Activated CD4-positive, alpha-beta T cell treated with anti-CD3 and anti-CD28 coated beads for 48 hours (primary cell): ENCODE data around the gene YWHAH.

Source experiments
- DNase-seq: peaks from one replicate; pipeline ENCODE4 v3.0.0-alpha.2; 2020

The YWHAH gene

GRCh38 chr22:31983911-31984656, 39.7 kb downstream of the YWHAH start:
- no peak for DNase-seq

GRCh38 chr22:31987218-31987617, 42.9 kb downstream of the YWHAH start:
- DNase-seq = no peak

DNA sequence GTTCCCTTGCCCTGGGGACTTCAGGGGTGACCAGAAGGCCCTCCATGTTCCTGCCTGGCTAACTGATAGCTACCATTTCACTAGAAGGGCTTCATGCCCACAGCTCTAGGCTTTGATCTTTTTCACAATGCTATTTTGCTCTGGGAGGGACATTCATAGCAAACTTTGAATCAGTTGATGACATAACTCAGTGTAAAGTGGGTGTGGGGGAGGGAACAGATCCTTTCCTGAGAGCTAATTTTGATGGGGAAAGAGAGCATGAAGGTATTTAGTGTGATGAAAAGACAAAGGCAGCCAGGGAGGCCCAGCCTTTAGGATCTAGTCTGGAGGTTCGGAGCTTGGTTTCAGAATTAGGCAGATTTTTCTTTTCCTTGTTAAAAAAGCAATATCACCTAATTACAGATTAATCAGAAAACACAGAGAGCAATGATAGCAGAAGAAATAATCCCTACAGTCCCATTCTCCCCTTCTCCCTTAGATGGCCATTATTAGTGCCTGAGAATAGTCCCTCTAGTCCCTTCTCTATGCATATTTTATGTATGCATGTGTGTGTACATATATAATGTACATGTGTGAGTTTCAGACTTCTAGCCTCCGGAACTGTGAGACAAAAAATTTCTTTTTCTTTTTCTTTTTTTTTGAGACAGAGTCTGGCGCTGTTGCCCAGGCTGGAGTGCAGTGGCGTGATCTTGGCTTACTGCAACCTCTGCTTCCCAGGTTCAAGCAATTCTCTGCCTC, 46.9 kb downstream of the YWHAH start:
- DNase-seq = no peak

- DNase-seq = no peak
These were observed 50.7 kb downstream of the YWHAH start for GRCh38 chr22:31995046-31995445.

DNA sequence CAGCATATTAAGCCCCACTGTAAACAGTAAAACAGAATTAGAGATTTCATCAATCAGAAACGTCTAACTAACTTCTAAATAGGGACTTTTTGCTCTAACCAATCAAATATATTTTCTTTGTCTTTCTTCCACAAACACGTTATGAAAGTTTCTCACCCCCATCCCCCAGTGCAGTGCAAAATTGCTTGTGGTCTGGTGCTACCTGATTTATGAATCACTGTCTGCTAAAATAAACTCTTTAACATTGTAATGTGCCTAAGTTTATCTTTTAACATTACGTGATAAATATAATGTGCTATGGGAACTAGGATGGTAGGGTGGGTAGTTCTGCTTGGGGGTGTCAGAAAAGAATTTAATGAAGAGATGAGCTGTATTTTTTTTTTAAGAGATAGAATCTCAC, 51.5 kb downstream of the YWHAH start:
- no peak for DNase-seq

DNA sequence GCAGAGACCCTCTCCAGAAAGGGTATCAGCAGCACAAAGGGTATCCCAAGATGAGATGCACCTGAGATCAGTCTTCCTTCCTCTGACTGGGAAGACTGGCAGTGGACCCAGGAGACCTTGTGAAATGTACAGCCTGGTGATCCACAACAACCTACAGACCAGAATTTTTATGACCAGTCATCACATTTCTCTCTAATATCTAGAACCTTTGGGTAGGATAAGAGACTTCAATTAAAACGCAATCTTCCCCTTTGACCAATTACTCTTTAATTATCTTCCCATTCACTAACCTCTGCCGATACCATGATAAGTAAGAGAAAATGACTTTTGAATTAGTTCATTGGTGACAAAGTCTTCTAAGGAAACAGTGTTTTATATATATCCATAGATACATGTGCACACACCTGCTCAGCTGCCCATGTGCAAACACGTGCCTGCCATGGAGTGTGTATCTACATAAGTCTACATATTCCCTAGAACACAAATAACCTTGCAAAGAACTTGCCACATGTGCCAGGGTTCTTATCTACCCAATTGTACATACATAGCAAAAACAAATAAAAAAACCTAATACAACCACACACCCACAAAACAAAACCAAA, 54.5 kb downstream of the YWHAH start:
- no peak for DNase-seq

GRCh38 chr22:32000181-32000580, 55.8 kb downstream of the YWHAH start:
- DNase-seq = no peak

GRCh38 chr22:32005453-32005852, 61.1 kb downstream of the YWHAH start:
- no peak for DNase-seq
